NAMALWA (cell line): ENCODE measurements around the gene TRAPPC10.

ENCODE experiments used
- DNase-seq: peaks from one replicate; pipeline ENCODE4 v3.0.0-alpha.2; 2015; ENCODE audit warnings: low spot score

Gene TRAPPC10

GRCh38 chr21:44067011-44067839 lies 55.1 kb downstream of the TRAPPC10 start:
- DNase-seq: no peak

- no peak for DNase-seq
Observed at GRCh38 chr21:44070391-44070790, 58.3 kb downstream of the TRAPPC10 start.

GRCh38 chr21:44071359-44072104 lies 59.4 kb downstream of the TRAPPC10 start:
- no peak for DNase-seq

GRCh38 chr21:44072111-44072510 lies 60.0 kb downstream of the TRAPPC10 start:
- no peak for DNase-seq

GRCh38 chr21:44074315-44074958 lies 62.3 kb downstream of the TRAPPC10 start:
- no peak for DNase-seq

- no peak for DNase-seq
Observed at GRCh38 chr21:44076316-44076715, 64.2 kb downstream of the TRAPPC10 start.

GRCh38 chr21:44078411-44078981 lies 66.4 kb downstream of the TRAPPC10 start:
- no peak for DNase-seq

- no peak for DNase-seq
Observed at GRCh38 chr21:44079446-44079845, 67.3 kb downstream of the TRAPPC10 start.

- no peak for DNase-seq
Observed at GRCh38 chr21:44079846-44080245, 67.7 kb downstream of the TRAPPC10 start.

GRCh38 chr21:44082648-44083440 lies 70.7 kb downstream of the TRAPPC10 start:
- DNase-seq: no peak

- no peak for DNase-seq
Observed at GRCh38 chr21:44083631-44084291, 71.7 kb downstream of the TRAPPC10 start.

GRCh38 chr21:44084496-44085241 lies 72.6 kb downstream of the TRAPPC10 start:
- DNase-seq: no peak

GRCh38 chr21:44085491-44086321 lies 73.6 kb downstream of the TRAPPC10 start:
- DNase-seq: no peak

- DNase-seq: no peak
Observed at GRCh38 chr21:44086636-44087425, 74.7 kb downstream of the TRAPPC10 start.

- no peak for DNase-seq
Observed at GRCh38 chr21:44087426-44088400, 75.6 kb downstream of the TRAPPC10 start.

GRCh38 chr21:44088401-44088780 lies 76.3 kb downstream of the TRAPPC10 start:
- DNase-seq: no peak
